ENCODE measurements around the gene FCSK. TPM values are rescaled to one million over a fixed set of nuclear protein-coding genes. Genes with fewer than 3 reads are reported as not detected.
A peak's percentile ranks its signal among the peaks of the same experiment; 100 is the strongest.
"Not testable (repeated sequence)": the region's sequence is repeated elsewhere in the genome, so short reads cannot be mapped to it uniquely, and the experiment has no call there.

Gene FCSK
- 6.0 and 9.2 TPM in 2 replicates for total RNA-seq (2014; rRNA removed; shearing (Covaris generic))
- 46.9 and 60.8 TPM in 2 replicates for polyA plus RNA-seq (2014; cell fraction: nucleus; rRNA removed)

GRCh38 chr16:70454222-70455034 is at the start of gene FCSK:
FCSK (plus strand) TSS chr16:70454595; CDS start chr16:70463191, 8,596 bp downstream.
- peak; percentile 41 for DNase-seq (ENCODE audit: extremely low read depth, low read depth)

- DNase-seq (ENCODE audit: extremely low read depth, low read depth), result not testable (repeated sequence)
Measured at GRCh38 chr16:70406104-70406503, 48.3 kb upstream of the FCSK start.

- DNase-seq (ENCODE audit: extremely low read depth, low read depth), result no peak
Measured at GRCh38 chr16:70407811-70408274, 46.6 kb upstream of the FCSK start.

GRCh38 chr16:70410734-70411133 is 43.7 kb upstream of the FCSK start:
- DNase-seq (ENCODE audit: extremely low read depth, low read depth), result no peak

GRCh38 chr16:70412385-70412784 is 42.0 kb upstream of the FCSK start:
- no peak for DNase-seq (ENCODE audit: extremely low read depth, low read depth)

- DNase-seq (ENCODE audit: extremely low read depth, low read depth), result not testable (repeated sequence)
Measured at GRCh38 chr16:70413572-70413971, 40.8 kb upstream of the FCSK start.

- DNase-seq (ENCODE audit: extremely low read depth, low read depth), result no peak
Measured at GRCh38 chr16:70416748-70417616, 37.4 kb upstream of the FCSK start.

GRCh38 chr16:70417661-70418060 is 36.7 kb upstream of the FCSK start:
- DNase-seq (ENCODE audit: extremely low read depth, low read depth), result no peak

- no peak for DNase-seq (ENCODE audit: extremely low read depth, low read depth)
Measured at GRCh38 chr16:70418274-70418992, 36.0 kb upstream of the FCSK start.

GRCh38 chr16:70418993-70419318 is 35.4 kb upstream of the FCSK start:
- no peak for DNase-seq (ENCODE audit: extremely low read depth, low read depth)

GRCh38 chr16:70419384-70420327 is 34.7 kb upstream of the FCSK start:
- DNase-seq (ENCODE audit: extremely low read depth, low read depth), result no peak

- no peak for DNase-seq (ENCODE audit: extremely low read depth, low read depth)
Measured at GRCh38 chr16:70421014-70421413, 33.4 kb upstream of the FCSK start.

- no peak for DNase-seq (ENCODE audit: extremely low read depth, low read depth)
Measured at GRCh38 chr16:70421473-70422311, 32.7 kb upstream of the FCSK start.

- no peak for DNase-seq (ENCODE audit: extremely low read depth, low read depth)
Measured at GRCh38 chr16:70422543-70422942, 31.9 kb upstream of the FCSK start.

- DNase-seq (ENCODE audit: extremely low read depth, low read depth), result no peak
Measured at GRCh38 chr16:70427786-70428177, 26.6 kb upstream of the FCSK start.

GRCh38 chr16:70428178-70428998 is 26.0 kb upstream of the FCSK start:
- peak; percentile 74 for DNase-seq (ENCODE audit: extremely low read depth, low read depth)

GRCh38 chr16:70429888-70430666 is 24.3 kb upstream of the FCSK start:
- DNase-seq (ENCODE audit: extremely low read depth, low read depth), result no peak
